Measurements from ENCODE around the gene RNF183.

GRCh38 chr9:113293285-113293878, 9.8 kb downstream of the RNF183 start:
- TF ChIP-seq PHF21A (IDR thresholded peaks at IDR 0.05; ENCODE audit: borderline replicate concordance, low read depth) (no peak), MCM5 (IDR thresholded peaks at IDR 0.05; ENCODE audit: low read depth) (no peak), ESRRA (IDR thresholded peaks at IDR 0.05; ENCODE audit: borderline replicate concordance, low read depth) (no peak), ZBTB8A (IDR thresholded peaks at IDR 0.05; ENCODE audit: partially characterized antibody) (no peak)
- TF ChIP-seq, protein P1, sequence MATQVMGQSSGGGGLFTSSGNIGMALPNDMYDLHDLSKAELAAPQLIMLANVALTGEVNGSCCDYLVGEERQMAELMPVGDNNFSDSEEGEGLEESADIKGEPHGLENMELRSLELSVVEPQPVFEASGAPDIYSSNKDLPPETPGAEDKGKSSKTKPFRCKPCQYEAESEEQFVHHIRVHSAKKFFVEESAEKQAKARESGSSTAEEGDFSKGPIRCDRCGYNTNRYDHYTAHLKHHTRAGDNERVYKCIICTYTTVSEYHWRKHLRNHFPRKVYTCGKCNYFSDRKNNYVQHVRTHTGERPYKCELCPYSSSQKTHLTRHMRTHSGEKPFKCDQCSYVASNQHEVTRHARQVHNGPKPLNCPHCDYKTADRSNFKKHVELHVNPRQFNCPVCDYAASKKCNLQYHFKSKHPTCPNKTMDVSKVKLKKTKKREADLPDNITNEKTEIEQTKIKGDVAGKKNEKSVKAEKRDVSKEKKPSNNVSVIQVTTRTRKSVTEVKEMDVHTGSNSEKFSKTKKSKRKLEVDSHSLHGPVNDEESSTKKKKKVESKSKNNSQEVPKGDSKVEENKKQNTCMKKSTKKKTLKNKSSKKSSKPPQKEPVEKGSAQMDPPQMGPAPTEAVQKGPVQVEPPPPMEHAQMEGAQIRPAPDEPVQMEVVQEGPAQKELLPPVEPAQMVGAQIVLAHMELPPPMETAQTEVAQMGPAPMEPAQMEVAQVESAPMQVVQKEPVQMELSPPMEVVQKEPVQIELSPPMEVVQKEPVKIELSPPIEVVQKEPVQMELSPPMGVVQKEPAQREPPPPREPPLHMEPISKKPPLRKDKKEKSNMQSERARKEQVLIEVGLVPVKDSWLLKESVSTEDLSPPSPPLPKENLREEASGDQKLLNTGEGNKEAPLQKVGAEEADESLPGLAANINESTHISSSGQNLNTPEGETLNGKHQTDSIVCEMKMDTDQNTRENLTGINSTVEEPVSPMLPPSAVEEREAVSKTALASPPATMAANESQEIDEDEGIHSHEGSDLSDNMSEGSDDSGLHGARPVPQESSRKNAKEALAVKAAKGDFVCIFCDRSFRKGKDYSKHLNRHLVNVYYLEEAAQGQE (IDR thresholded peaks at IDR 0.05; ENCODE audit: borderline replicate concordance): no peak
- TF ChIP-seq, protein P1 (CRISPR knock-in tag; IDR thresholded peaks at IDR 0.05; ENCODE audit: low read depth): no peak
